OCI-LY3 (cell line): ENCODE results near the gene CCDC70.

Experiments
- EZH2phosphoT487 ChIP-seq: fragments of 200-600 bp; shearing (Covaris generic); IDR thresholded peaks from 2 replicates; pipeline ENCODE4 v1.6.1; 2018; ENCODE audit warnings: antibody characterized with exemption, mixed run types, low read depth
- TF ChIP-seq, protein P1 (sequence below): fragments of 200-600, 300-600 bp; sonication (generic); IDR thresholded peaks from 2 replicates; pipeline ENCODE4 v1.5.1; 2014; ENCODE audit warnings: antibody characterized with exemption, low read length, low read depth

DNA sequence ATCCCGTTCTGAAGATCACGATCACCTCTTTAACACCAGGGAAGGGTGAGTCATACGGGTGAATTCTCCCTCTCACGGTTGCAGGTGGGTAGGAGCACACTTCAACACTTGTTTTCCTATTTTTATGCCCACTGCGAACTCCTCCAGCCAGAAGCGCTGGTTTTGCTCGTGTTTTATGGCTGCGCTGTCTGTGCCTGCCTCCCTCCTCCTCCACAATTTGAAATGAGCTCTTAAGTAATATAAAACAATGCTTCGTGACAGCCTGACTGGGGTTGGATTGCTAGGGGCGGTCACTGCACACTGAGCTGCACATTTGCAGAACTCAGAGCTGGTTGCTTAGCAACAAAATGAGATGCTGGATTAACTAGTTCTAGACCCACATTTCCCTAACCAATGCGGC lies 12.9 kb downstream of the CCDC70 start:
- TF ChIP-seq, protein P1, sequence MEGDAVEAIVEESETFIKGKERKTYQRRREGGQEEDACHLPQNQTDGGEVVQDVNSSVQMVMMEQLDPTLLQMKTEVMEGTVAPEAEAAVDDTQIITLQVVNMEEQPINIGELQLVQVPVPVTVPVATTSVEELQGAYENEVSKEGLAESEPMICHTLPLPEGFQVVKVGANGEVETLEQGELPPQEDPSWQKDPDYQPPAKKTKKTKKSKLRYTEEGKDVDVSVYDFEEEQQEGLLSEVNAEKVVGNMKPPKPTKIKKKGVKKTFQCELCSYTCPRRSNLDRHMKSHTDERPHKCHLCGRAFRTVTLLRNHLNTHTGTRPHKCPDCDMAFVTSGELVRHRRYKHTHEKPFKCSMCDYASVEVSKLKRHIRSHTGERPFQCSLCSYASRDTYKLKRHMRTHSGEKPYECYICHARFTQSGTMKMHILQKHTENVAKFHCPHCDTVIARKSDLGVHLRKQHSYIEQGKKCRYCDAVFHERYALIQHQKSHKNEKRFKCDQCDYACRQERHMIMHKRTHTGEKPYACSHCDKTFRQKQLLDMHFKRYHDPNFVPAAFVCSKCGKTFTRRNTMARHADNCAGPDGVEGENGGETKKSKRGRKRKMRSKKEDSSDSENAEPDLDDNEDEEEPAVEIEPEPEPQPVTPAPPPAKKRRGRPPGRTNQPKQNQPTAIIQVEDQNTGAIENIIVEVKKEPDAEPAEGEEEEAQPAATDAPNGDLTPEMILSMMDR, result no peak
- no peak for TF ChIP-seq EZH2phosphoT487
